Activated CD4-positive, alpha-beta T cell treated with anti-CD3 and anti-CD28 coated beads for 24 hours (primary cell): ENCODE measurements around the gene EFCAB12.

ENCODE experiments used
- DNase-seq, 2 donors: peaks; one replicate each; pipeline ENCODE4 v3.0.0-alpha.2; 2020; ENCODE audit warnings: low read depth in 2 of 2

Gene EFCAB12

GRCh38 chr3:129428376-129429079, at the start of gene EFCAB12:
Gene EFCAB12 (minus strand): TSS chr3:129428636. CDS start chr3:129428488, 148 bp downstream.
- peak; percentile 84 for DNase-seq

GRCh38 chr3:129476586-129476985, 48.1 kb upstream of the EFCAB12 start:
- DNase-seq: no peak

GRCh38 chr3:129475863-129476262, 47.4 kb upstream of the EFCAB12 start:
- no peak for DNase-seq

- DNase-seq: no peak
Observed at GRCh38 chr3:129474984-129475804, 46.8 kb upstream of the EFCAB12 start.

- no peak for DNase-seq
Observed at GRCh38 chr3:129473769-129474152, 45.3 kb upstream of the EFCAB12 start.

- no peak for DNase-seq
Observed at GRCh38 chr3:129473067-129473768, 44.8 kb upstream of the EFCAB12 start.

- DNase-seq: no peak
Observed at GRCh38 chr3:129470861-129471260, 42.4 kb upstream of the EFCAB12 start.

GRCh38 chr3:129469026-129469425, 40.6 kb upstream of the EFCAB12 start:
- no peak for DNase-seq

DNA sequence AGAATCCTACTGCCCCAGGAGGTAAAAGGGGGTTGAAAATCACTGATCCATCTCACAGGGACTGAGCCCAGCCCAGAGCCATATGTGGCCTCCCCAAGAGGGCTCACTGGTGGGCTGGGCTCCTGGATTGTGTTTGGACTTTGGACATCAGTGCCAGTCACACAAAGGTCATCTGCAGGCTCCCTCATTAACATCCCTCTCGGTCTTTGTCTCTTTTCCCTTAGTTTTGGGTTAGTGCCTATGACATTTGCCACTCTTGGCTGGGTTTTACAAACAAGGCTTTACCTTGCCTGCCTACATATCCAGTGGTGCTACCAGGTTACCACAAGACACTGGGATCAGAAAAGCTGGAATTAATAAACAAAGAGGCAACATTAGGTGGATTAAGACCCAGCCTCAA, 39.5 kb upstream of the EFCAB12 start:
- DNase-seq: no peak

- DNase-seq: no peak
Observed at GRCh38 chr3:129463716-129464115, 35.3 kb upstream of the EFCAB12 start.

GRCh38 chr3:129463094-129463493, 34.7 kb upstream of the EFCAB12 start:
- DNase-seq: no peak

GRCh38 chr3:129462361-129462968, 34.0 kb upstream of the EFCAB12 start:
- DNase-seq: no peak

DNA sequence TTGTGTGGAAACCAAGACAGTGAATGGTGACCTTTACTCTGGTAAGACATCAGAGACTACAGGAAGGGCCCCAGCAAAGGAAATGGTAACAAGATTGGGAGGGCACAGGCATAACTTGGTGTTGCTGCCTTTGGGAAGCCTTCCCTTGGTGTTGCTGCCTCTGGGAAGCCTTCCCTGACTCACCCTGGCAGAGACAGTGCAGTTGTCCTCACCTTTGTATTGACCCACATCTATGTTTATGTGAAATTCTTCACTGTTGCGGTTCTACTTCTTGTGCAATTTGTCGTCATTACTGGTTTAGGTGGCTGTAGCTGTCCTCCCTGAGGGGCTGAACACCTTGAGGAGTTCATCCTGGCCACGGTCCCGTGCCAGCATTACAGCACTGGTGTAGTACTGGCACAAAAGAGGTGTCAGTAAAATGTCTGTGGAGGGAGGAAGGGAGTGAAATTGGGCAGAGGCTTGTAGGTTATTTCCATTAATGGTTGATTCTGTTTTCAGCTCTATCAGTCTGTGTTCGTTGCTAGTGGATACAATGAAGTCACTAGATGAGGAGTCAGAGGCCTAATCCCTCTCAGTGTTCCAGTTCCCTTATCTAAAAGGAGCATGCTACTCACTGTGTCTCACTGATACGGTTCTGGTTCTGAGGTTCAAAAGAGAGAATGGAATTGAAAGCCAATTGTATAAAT, 33.2 kb upstream of the EFCAB12 start:
- no peak for DNase-seq

GRCh38 chr3:129461022-129461421, 32.6 kb upstream of the EFCAB12 start:
- DNase-seq: no peak

GRCh38 chr3:129460572-129460971, 32.1 kb upstream of the EFCAB12 start:
- no peak for DNase-seq

GRCh38 chr3:129460155-129460554, 31.7 kb upstream of the EFCAB12 start:
- no peak for DNase-seq

DNA sequence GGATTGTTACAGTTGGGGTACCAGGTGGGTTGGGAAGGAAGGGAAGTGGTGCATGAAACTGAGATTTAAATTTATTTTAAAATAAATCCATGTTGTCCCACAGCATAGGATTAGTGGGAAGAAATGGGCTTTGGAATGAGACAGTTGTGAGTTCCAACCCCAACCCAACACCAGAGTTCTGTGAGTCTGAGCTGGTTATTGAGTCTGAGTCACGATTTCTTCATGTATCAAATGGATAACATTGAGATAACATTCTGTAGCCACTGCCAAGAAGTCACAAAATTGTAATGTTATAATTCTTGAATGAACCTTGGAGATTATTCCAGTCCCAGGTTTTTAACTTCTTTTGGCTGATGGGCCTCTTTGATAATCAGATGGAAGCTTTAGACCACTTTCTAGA, 25.3 kb upstream of the EFCAB12 start:
- DNase-seq: no peak

DNA sequence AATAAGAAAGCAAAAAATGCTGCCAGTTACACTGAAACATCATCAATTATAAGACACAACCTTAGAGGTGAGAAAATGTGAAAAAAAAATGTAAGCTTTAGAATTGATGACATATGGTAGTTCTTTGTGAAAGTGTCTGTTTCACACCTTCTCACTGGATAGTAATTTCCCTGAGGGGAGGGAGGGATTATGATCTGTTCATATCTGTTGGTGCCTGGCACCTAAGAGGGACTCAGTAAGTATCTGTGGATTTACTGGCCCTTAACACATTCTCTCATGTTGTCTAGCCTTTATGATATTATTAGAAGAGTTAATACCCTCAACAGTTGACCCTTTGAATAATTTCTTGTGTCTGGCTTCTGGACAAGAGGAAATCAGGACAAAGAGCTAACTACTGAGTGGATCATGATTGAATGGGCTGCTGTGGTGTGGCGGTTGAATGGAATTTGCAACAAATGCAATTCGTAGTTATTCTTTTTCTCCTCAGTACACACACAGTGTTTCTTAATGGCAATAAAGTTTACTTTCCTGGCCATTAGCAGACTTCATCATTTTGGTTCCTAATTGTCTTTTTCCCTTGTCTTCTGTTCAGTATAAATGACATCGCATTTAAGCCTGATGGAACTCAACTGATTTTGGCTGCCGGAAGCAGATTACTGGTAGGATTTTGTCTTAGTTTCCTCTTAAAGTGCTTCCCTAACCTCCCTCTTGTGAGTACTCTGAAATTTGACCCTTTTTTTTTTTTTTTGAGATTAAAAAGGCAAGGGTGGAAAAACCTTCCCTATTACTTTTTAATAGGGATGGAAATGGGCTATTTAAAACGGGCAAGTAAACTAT, 21.1 kb upstream of the EFCAB12 start:
- DNase-seq: no peak

GRCh38 chr3:129448186-129448895, 19.9 kb upstream of the EFCAB12 start:
- no peak for DNase-seq

GRCh38 chr3:129446926-129447325, 18.5 kb upstream of the EFCAB12 start:
- no peak for DNase-seq
